HTR-8/SVneo (cell line): ENCODE measurements around the gene BAIAP2.
"Not testable (repeated sequence)": the region's sequence is repeated elsewhere in the genome, so short reads cannot be mapped to it uniquely, and the experiment has no call there.

Experiments used
- DNase-seq: peaks from one replicate; pipeline ENCODE4 v3.0.0; 2011; ENCODE audit warnings: low spot score, mixed read lengths; ENCODE audit not compliant: insufficient read length
- FAIRE-seq: peaks from 2 replicates; lab custom pipeline; 2011; peaks lifted over from hg19 to GRCh38; lab: Jason Lieb, UNC

The BAIAP2 gene

GRCh38 chr17:81131486-81132196, 96.7 kb downstream of the BAIAP2 start:
- DNase-seq (no peak), FAIRE-seq (no peak)

DNA sequence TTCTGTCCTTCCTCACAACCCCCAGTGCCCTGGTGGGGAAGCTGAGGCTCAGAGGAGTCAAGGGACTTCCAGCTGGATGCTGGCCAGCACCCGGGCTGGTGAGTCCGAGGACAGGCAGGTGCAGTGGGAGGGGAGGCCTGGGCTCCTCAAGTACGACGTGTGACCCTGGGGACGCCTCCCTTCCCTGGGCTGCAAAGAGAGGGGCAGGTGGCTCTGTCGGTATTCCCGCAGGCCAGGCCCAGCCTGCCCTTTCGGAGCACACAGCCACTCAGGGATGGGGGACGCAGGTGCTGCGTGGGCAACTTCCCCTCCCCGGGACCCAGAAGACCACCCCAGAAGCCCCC, 97.2 kb downstream of the BAIAP2 start:
- DNase-seq (no peak), FAIRE-seq (no peak)

GRCh38 chr17:81132770-81133723, 98.1 kb downstream of the BAIAP2 start:
- no peak for DNase-seq
- FAIRE-seq, result no peak

GRCh38 chr17:81134064-81134781, 99.3 kb downstream of the BAIAP2 start:
- FAIRE-seq (no peak), DNase-seq (no peak)

GRCh38 chr17:81135505-81136278, 100.7 kb downstream of the BAIAP2 start:
- DNase-seq, result no peak
- FAIRE-seq, result no peak

GRCh38 chr17:81136366-81136765, 101.4 kb downstream of the BAIAP2 start:
- FAIRE-seq (peak; percentile 64), DNase-seq (no peak)

DNA sequence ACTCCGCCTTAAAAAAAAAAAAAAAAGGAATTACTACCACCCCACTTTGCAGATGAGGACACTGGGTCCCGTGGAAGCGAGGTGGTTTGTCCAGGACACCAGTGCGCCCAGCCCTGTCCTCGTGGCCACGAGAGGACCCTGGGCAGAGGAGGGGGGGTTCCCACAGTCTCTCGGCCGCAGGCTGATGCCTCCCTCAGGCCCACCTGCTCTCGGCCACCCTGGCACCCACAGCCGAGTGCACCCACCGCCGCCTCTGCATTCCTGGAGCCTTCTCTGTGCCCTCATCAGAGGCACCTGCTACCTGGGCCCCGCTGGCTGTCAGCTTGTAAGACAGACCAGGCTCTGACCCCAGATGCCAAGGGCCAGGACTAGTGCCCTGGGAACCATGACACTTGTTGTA, 102.3 kb downstream of the BAIAP2 start:
- FAIRE-seq, result no peak

GRCh38 chr17:81138083-81138482, 103.1 kb downstream of the BAIAP2 start:
- FAIRE-seq (peak; percentile 96), DNase-seq (no peak)

More for the DNA sequence above, 102.3 kb downstream of the BAIAP2 start:
- no peak for DNase-seq

DNA sequence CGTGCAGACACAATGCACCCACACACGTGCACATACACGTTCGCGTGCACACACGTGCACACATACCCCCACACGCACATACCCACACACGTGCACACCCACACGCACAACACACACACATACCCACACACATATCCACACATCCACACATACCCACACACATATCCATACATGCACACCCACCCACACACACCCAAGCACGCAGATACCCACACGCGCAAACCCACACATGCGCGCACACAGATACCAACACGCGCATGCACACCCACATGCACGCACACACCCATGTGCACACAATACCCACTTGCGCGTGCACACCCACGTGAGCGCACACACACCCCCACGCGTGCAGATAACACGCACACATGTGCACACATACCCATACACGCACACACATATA, 103.5 kb downstream of the BAIAP2 start:
- DNase-seq (no peak), FAIRE-seq (no peak)

GRCh38 chr17:81139428-81139827, 104.5 kb downstream of the BAIAP2 start:
- DNase-seq (no peak), FAIRE-seq (no peak)

DNA sequence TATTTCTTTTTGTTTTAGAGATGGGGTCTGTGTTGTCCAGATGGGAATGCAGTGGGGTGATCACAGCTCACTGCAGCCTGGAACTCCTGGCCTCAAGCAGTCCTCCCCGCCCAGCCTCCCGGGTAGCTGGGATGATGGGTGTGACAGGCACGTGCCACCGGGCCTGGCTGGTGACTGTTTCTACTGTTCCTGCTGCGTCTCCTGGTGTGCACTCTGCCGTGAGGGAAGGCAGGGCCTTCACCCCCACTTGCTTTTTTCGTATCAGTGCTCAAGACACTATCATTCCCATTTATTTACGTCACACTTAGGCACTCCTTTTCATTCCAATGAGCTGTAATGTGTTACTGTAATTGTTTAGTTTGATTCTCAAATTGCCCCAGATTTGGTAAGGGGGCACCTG, 105.1 kb downstream of the BAIAP2 start:
- FAIRE-seq, result no peak
- DNase-seq, result no peak

DNA sequence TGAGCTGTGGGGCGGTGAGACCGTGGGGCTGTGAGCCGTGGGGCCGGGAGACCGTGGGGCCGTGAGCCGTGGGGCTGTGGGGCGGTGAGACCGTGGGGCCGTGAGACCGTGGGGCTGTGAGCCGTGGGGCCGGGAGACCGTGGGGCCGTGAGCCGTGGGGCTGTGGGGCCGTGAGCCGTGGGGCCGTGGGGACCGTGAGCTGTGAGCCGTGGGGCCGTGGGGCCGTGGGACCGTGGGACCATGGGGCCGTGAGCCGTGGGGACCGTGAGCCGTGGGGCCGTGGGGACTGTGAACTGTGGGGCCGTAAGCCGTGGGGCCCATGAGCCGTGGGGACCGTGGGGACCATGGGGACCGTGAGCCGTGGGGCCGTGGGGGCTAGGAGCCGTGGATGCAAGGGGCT, 105.7 kb downstream of the BAIAP2 start:
- no peak for FAIRE-seq
- no peak for DNase-seq

- DNase-seq (peak; percentile 85), FAIRE-seq (peak; percentile 85)
These were observed 107.6 kb downstream of the BAIAP2 start for GRCh38 chr17:81142301-81143199.

DNA sequence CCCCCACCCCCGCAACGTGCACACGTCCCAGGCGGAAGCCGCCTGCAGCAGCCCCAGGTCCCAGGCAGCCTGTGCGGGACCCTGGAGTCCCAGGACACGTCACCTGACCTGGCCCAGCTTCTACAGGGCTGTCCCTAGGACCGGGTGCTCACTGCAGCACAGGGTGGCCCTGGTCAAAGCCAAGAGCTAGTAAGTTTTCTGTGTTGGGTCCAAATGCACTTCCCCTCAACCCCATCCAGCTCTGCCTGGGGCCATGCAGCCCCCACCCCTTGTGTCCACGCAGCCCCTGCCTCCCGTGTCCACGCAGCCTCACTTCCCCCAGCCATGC, 108.2 kb downstream of the BAIAP2 start:
- DNase-seq (no peak), FAIRE-seq (no peak)

- no peak for DNase-seq
- FAIRE-seq, result no peak
These were observed 108.9 kb downstream of the BAIAP2 start for GRCh38 chr17:81143717-81144422.

DNA sequence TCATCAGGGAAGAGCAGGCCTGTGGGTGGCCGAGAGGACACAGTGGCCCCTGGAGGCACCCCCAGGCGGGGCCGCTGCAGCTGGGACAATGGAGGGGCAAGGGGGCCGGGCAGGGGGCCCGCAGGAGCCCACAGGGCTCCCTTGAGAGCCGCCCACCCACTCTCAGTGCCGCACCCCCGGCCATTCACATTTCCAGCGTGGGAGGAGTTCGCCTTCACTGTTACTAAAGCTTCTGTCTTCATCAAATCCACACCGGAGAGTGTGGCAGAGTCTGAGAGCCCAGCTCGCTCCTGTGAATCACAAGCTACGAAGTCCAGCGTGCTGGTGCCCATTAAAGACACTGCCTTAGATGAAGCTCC, 109.5 kb downstream of the BAIAP2 start:
- DNase-seq, result no peak
- no peak for FAIRE-seq

DNA sequence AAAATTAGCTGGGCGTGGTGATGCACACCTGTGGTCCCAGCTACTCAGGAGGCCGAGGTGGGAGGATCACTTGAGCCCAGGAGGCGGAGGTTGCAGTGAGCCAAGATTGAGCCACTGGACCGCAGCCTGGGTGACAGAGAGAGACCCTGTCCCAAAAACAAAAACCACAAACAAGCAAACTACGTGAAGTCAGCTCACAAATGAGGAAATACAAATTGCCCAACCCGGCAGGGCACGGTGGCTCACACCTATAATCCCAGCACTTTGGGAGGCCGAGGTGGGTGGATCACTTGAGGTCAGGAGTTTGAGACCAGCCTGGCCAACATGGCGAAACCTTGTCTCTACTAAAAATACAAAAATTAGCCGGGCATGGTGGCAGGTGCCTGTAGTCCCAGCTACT, 111.3 kb downstream of the BAIAP2 start:
- not testable (repeated sequence) for FAIRE-seq

GRCh38 chr17:81147701-81148100, 112.8 kb downstream of the BAIAP2 start:
- no peak for FAIRE-seq
- no peak for DNase-seq

More for the DNA sequence above, 111.3 kb downstream of the BAIAP2 start:
- not testable (repeated sequence) for DNase-seq

DNA sequence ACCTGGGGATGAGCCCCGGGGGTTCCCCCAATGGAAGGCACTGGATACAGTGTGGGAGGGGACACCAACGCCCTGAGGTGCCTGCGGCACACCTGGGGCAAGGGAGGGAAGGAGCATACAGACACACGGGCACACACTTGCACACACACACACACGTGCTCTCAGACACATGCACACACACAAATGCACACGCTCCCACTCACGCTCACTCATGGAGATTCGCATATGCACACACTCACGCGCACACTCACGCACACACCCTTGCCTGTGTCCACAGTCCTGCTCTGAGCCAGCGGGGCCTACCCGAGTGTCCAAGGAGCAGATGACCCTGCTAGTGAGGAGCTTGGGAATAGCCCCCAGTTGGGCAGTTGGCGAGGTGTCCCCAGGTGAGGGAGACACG, 113.6 kb downstream of the BAIAP2 start:
- FAIRE-seq, result peak; percentile 23
- no peak for DNase-seq
